Cerebellar cortex (tissue), 1 donor: ENCODE data around the gene FOXD4L6.
"Not testable (repeated sequence)": the region's sequence is repeated elsewhere in the genome, so short reads cannot be mapped to it uniquely, and the experiment has no call there.

Experiments used
- DNase-seq: peaks from one replicate; pipeline ENCODE4 v3.0.0-alpha.2; 2015; ENCODE audit warnings: low spot score

Gene FOXD4L6

DNA sequence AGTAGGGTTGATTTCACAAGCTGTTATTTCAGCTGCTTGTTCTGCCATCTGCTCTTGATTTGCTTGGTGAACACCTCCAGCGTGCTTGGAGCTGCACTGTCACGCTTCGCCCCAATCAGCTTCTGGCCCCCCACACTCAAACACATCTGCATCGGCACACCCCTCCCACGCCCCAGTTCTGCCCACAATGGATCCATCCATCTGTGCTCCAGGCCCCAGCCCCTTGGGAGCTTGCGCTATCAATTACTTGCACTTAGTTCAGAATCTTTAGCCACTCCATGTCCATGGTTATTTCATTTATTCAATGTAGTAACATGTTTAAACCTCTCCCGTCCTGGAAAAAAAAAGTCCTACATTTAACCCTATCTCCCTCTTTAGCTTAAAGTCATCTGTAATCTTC, 28.0 kb downstream of the FOXD4L6 start:
- not testable (repeated sequence) for DNase-seq

DNA sequence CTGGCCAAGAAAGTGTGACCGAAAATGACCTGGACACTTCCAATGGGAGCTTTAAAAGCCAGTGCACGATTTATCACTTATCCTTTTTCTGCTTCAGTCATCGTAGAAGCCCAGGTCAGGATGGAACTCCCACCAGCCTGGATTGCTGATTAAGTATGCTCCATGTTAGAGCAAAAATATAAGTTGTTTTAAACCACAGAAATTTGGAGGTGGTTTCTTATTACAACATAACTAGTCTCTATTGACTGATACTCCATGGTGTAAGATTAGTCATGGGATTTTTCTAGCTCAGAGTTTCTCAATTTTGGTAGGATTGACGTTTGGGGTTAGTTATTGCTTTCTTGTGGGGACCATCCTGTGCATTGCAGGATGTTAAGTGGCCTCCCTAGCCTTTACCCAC, 29.7 kb downstream of the FOXD4L6 start:
- not testable (repeated sequence) for DNase-seq

- not testable (repeated sequence) for DNase-seq
Observed at GRCh38 chr9:41095060-41095459, 33.4 kb downstream of the FOXD4L6 start.

DNA sequence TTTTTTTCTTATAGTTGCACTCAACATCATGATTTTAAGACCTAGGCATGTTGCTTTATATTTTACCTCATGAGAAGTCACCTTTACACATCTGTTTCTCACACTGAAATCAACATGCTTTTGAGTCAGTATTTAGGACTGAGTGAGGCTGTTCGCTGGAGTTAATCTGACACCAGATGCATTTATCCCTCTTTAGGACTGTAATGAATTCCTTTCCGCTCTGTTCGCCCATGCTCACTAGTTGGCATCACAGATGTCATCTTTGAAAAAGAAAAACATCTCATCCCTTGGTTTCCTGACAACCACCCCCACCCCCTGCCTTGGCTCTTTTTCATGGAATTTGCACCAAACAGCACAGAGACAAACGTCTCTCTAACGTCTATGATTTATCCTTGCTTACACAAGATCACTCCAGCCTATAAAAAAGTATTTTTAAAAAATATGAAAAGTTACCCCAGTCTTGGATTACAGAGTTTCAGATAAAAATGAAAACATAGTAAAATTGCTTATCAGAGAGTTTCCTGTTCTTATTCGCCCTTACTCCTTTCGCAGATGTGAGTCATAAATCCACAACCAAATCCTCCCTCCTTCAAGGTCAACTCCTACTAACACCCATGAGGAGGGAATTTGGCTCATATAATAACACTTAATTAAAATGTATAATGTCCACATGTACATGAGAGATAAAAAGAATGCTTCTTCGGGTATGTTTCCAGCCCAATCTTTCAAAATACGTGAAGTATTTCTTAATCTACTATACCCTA, 34.3 kb downstream of the FOXD4L6 start:
- DNase-seq = not testable (repeated sequence)

DNA sequence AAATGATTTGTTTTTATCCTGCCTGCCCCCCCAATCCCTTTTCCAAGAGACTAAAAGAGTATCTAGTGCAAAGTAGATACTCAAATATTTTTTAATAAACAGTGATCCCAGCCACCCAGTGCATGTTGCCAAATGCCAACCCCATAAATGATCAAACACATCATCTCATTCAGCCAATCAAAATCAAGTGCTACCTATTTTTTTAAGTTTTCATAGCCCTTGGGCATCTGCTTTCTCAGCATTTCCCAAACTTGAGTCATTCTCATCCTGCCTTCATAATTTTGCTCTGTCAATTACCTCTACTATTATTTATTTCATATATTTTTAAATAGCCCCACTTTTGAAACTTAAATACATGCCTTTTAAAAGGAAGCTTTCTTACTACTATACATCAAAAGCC, 37.6 kb downstream of the FOXD4L6 start:
- not testable (repeated sequence) for DNase-seq

DNA sequence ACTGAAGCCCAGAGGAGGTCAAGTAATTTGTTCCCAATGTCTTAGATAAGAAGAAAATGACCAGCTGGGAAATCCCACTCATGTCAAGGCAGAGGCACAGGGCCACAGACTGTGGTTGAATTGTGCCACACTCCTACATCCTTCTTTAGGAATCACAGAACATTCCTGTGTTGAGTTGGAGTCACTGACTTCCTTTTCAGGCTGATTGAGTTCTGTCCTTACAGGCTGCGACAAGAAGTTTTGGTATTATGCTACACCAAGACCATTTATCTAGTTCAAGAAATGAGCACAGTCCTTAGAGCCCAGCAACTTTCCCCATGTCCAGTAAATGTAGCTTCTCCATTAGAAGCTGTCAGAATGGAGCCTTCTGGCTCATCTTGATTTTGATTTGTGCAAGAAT, 38.1 kb downstream of the FOXD4L6 start:
- not testable (repeated sequence) for DNase-seq

DNA sequence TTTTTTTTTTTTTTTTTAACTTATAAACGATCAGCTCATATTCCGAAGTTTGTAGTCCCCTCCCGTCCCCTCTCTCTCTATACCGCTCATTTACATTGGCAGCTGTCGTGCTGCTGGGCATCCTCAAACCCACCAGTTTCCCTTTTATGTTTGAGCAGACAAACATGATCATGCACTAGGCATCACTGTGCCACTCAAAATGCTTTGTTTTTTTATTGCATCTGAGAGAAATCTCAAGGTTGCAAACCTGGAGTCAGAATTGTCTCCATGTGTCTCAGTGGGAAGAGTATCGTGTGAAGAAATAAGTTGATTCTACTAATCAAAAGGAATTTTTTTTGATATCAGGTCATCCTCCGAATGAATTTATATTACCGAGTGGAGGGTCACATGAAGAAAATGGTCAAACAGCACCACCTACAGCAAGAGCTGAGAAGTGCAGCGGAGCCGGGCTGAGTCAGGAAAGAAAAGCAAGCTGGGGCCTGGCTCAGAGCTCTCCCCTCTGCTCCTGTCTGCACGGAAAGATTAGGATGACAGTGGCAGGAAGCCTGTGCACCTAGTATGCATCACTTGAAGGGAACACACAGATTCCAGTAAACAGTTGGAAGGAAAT, 39.9 kb downstream of the FOXD4L6 start:
- DNase-seq = not testable (repeated sequence)

DNA sequence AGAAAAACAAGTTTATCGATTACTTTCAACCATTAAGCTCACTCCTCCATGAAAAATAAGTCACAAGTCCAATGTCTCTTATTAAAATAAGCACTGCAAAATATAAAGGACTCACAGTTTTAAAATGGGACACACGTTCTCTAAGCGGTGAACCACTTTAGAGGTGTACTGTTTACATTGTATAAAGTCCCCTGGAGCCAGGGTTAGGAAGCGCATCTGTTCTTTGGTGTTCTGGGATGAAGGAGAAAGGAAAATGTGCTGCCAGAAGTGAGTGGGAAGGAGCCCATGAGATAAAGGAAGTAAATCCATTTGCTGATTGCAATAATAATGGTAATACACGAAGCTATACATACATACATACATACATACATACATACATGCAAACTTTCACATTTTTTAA, 40.6 kb downstream of the FOXD4L6 start:
- DNase-seq = not testable (repeated sequence)

GRCh38 chr9:41087157-41087780, 41.2 kb downstream of the FOXD4L6 start:
- not testable (repeated sequence) for DNase-seq

DNA sequence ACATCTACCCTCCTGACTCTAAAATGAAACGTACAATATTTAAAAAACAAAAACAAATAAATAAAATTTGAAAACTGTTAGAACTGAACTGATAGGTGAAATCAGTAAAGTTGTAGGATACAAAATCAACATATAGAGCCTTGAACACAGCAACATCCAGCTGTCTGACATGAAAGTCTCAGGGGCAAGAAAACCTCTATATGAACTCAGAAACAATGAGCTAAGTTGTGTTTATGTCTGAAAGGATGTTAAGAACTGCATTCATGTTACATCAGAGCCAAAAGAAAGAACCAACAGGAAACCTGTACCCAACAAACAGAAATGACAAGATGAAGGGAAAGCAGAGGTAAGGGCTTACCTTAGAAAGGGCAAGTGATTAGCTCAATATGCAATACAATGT, 41.8 kb downstream of the FOXD4L6 start:
- DNase-seq = not testable (repeated sequence)

GRCh38 chr9:41086215-41086614, 42.3 kb downstream of the FOXD4L6 start:
- DNase-seq = not testable (repeated sequence)

DNA sequence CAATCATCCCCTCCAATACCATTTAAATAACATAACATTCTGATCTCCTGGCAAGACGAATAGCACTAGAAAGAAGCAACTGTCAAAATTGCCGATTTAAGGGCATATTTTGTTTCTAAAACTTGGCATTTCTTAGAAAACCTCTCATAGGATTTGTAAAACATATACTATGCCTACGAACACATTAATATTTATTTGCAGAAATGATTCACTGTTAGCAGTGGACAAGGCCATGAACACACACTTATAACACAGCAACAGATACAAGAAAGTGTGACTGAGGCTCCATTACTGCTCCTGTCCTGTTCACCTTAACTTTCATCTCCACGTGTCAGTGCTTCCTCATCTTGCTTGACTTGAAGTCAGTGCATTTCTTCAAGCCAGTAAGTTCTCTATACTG, 46.1 kb downstream of the FOXD4L6 start:
- DNase-seq = not testable (repeated sequence)

- DNase-seq = not testable (repeated sequence)
Observed at GRCh38 chr9:41079464-41079863, 49.0 kb downstream of the FOXD4L6 start.

- DNase-seq = not testable (repeated sequence)
Observed at GRCh38 chr9:41077586-41077985, 50.9 kb downstream of the FOXD4L6 start.
